HCEC 1CT (cell line): ENCODE measurements around the gene GXYLT2.
A peak's percentile ranks its signal among the peaks of the same experiment; 100 is the strongest.

ENCODE experiments used
- DNase-seq: peaks from one replicate; pipeline ENCODE4 v3.0.0-alpha.2; 2017

GXYLT2 gene, protein sequence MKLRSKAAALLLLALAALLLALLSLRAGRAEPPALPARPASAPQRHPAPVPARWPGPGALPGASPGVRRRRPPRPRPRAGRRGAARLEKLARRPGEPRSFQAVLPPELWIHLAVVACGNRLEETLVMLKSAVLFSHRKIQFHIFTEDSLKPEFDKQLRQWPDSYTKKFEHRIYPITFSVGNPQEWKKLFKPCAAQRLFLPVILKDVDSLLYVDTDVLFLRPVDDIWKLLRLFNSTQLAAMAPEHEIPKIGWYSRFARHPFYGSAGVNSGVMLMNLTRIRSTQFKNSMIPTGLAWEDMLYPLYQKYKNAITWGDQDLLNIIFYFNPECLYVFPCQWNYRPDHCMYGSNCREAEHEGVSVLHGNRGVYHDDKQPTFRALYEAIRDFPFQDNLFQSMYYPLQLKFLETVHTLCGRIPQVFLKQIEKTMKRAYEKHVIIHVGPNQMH

DNA sequence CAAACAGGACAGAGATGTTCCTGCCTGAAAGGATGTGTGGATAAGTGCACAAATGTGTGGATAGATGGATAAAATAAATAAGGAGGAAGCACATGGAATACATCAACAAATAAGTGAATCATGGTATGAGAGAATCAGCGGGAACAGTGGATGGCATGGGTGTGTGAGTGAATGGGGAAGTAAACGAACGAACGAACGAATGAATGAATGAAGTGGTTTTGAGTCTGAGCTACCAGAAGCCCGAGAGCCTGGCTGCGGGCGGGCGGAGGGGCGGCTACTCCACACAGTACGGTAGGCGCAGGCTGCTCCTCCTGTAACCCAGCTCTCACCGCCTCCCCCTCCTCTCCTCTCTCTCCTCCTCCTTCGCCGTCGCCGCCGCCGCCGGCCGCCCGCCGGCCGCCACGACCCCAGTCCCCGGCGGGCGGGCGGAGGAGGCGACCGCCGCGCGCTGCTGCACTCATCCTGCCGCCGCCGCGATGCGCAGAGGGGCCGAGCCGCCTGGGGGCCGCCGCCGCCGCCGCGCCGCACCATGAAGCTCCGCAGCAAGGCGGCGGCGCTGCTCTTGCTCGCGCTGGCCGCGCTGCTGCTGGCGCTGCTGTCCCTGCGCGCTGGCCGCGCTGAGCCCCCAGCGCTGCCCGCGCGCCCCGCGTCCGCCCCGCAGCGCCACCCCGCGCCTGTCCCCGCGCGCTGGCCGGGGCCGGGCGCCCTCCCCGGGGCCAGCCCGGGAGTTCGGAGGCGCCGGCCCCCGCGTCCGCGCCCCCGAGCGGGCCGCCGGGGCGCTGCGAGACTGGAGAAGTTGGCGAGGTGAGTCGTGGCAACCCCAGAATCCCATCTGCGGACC, at the start of gene GXYLT2:
TSS of gene GXYLT2 (plus strand) at position 342 of the 841 bp plus-strand sequence. CDS start at position 530, 188 bp downstream.
- peak; percentile 77 for DNase-seq

DNA sequence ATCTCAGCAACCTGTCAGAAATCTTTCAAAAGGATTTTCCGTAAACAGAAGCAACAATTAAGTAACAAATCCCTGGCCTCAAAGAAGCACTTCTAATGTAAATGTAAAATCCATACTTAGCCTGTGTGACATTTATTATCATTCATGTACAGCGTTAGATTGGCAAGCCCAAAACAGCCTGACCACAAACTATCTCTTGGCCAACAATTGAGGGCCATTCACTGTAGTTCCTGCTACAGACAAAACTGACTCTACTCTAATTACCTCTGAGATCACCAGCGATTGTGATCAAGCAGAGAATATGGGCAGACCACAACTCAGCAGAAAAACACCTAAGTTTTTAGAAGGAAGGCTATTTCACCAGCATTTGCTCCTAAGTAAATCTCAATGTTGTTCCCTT, 48.8 kb upstream of the GXYLT2 start:
- DNase-seq: no peak

DNA sequence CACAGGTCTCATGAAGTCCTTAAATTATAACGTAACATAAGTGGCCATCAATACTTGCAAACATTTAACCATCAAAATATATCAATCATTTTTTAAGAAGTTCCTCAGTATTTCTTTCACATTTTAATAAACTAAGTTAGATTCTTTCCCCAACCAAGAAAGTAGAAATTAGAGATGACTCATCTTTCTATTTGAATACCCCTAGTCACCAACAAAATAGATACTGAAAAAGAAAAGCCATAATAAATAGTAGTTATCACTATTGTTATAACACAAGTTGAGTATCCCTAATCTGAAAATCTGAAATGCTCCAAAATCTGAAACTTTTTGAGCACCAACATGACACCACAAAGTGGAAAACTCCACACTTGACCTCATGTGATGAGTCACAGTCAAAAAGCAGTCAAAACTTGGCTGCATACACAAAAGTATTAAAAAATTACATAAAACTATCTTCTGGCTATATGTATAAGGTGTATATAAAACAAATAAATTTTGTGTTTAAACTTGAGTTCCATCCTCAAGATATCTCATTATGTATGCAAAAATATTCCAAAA, 43.3 kb upstream of the GXYLT2 start:
- peak; percentile 19 for DNase-seq

DNA sequence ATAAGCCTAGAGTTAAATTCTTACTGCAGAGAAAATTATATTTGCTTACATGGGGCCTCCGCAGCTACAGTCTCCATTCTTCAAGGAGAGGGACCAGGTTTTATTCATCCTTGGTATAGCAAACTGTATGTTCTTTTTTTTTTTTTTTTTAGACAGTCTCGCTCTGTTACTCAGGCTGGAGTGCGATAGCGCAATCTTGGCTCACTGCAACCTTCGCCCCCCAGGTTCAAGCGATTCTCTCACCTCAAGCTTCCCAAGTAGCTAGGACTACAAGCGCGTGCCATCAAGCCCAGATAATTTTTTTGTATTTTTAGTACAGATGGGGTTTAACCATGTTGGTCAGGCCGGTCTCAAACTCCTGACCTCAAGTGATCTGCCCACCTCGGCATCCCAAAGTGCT, 41.7 kb upstream of the GXYLT2 start:
- no peak for DNase-seq

DNA sequence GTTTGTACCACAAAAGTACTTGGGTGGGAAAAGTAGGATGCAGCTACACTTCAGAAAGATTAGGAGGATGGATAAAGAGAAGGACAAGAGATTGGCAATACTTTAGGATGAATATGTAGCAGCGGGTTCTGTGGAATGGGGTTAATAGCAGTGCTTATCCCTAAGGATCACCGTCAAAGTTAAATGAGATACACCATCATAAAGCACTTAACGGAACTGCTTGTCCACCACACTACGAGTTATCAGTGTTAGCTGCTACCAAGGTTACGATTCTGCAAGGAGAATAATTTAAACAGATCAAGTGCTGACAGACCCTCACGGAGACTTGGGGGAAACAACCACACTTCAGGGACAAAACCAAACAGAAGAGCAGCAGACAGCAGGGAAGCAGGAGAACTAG, 40.6 kb upstream of the GXYLT2 start:
- DNase-seq: no peak

DNA sequence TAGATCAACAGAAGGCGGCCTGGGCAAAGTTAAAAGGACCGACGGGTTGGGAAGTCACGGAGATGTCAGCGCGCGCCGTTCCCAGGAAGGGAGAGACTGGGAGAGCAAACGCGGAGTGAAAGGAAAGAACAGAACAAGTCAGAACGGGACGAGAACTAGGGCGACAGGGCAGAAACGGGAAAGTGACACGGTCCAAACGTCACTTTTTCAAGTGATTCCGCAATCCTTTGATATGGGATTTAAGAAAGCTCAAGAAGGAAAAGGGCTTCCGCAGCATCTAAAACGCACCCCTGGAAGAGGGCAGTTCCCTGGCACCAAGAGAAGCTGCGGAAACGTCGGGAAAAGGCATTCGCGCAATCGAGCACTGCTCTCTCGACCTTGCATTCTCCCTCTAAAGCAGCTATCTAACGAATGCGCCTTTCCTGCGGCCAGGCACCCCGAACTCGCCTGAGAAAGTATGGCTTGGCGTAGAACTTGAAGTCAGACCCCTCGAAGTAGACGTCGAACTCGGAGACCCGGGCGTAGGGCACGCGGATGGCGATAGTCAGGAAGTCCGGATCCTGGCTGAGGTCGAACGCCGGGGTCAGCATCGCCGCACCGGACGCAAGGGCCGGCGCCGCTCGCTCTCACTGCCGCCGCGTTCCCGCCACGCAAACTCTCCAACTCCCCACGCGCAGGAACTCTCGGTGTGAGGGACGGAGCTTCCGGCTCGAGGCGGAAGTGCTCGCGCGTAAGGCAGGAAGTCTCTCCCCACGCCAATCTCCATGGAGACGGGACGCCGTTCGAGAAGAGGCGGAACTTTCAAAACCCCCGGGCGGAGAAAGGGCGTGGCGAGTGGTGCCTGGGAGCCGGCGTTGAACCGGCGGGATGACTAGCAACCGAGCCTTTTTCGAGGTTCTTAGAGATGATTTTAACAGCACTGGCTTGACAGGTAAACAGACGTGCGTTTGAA, 39.8 kb upstream of the GXYLT2 start, which contains the start of gene SHQ1:
TSS of gene SHQ1 (minus strand) at position 695 of the 952 bp plus-strand sequence. CDS start at position 590, 105 bp downstream.
- DNase-seq: peak; percentile 93

DNA sequence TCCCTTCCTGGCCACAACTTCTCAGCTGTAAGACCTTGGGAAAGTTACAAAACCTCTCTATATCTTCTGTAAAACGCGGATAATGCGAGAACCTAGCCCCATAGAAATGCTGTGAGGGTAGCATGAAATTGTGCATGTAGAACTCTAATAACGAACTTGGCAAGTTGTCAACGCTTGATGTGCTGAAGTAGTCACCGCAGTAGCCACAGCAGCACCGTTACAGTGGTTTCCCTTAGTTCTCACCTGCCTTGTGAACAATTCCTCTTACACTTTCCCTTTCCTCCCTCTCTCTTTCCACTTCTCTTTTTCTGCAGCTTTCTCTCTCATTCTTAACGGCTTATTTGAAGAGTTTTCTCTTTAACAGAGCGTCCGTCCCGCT, 39.2 kb upstream of the GXYLT2 start:
- DNase-seq: peak; percentile 27

DNA sequence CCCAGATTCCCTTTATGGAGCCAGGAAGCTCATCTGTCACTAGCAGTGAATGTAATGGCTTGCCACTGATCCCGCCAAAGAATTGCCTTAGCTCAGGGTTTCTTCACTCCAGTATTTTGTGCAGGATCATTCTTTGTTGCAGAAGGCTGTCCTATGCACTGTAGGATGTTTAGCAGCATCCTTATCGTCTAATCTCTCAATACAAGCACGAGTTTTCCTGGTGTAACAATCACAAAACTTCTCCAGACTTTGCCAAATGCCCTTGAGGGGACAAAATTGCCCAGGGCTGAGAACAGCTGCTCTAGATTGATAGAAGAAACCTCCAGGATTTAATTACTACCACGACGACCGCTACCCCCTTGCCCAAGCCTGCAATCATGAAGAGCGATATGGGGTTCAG, 32.8 kb upstream of the GXYLT2 start:
- no peak for DNase-seq

DNA sequence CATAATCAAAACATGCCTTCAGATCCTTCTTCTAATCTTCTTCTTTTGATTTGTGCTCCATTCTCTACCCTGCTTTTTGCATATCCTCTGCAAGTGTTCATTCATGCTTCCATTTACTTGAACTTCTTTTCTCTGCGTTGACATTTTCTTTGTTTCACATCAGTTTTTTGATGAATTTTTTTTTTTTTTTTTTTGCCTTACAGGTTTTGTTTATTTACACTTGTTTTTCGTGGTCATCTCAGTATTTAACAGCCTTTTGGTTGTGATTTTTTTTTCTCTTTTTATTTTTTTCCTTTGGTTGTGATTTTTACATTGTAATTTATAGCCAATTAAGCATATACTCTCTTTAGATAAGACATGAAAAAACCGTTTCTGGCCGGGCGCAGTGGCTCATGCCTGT, 27.8 kb upstream of the GXYLT2 start:
- DNase-seq: no peak

DNA sequence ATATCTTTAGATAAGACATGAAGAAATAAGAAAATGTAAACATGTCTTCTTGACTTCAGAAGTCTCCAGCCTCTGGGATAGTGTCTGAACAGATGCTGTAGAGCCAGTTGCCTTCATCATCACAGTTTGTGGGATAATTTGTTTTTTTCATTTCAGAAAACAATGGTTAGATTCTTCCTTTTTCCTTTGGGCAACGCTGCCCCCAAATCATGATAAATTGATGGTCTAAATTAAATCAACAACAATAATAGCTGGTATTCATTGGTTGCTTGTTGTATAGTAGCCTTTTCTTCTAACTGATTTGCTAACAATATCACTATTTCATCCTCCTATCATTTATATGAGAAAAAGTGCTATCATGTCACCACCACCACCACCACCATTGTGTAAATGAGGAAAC, 27.0 kb upstream of the GXYLT2 start:
- no peak for DNase-seq

DNA sequence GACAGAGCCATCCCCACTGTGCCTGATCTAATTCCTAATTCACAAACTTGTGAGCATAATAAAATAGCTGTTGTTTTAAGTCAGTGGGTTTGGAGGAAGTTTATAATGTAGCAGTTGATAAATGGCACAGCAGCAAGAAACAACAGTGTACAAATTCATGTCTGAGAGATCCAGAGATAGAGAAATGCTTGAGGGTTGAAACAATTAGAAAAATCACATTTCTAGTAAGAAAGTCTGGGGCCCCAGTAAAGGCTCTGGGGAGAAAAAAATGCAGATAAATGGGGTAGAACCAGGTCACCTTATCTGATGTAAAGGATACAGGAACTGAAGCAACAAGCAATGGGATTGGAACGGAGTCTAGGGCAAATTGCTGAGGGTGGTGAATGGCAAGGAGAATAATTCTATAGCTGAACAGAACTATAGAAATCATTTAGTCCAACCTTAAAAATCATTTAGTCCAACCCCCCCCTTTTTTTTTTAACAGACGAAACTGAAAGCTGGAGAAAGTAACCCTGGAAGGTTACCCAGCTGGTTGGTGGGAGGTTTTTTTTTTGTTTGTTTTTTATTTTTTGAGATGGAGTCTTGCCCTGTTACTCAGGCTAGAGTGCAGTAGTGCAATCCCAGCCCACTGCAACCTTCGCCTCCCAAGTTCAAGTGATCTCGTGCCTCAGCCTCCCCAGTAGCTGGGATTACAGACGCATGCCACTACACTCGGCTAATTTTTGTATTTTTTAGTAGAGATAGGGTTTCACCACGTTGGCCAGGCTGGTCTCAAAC, 25.3 kb upstream of the GXYLT2 start:
- no peak for DNase-seq

DNA sequence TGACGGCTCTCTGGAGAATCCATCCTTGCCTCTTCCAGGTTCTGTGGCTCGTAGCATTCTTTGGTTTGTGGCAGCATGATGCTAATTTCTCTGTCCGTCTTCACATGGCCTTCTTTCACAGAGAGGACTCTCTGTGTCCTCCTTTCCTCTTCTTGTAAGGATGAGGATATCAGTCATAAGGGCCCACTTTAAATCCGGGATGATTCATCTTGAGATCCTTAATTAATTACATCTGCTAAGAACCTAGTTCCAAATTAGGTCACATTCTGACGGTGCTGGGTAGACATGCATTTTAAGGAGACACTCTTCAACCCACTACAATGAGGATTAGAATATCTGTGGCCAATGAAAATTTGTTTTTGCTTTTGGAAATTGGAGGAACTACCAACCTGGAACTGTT, 15.7 kb upstream of the GXYLT2 start:
- peak; percentile 91 for DNase-seq

DNA sequence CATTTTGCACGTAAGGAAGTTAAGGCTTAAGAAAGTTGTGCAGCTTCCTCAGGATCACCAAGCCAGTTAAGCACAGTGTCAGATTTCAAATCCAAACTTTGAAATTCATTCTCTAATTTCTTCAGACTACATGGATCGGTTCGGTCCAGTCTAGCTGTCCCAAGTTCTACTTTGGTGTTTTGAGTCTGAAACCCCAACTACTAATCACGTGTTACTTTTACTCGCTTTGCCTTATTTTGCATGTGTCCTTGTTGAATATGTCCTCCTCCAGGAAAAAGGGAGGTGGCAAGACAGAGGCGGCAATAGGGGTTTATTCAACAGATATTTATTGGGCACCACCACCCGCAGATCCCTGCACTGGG, 522 bp upstream of the GXYLT2 start:
- peak; percentile 12 for DNase-seq

DNA sequence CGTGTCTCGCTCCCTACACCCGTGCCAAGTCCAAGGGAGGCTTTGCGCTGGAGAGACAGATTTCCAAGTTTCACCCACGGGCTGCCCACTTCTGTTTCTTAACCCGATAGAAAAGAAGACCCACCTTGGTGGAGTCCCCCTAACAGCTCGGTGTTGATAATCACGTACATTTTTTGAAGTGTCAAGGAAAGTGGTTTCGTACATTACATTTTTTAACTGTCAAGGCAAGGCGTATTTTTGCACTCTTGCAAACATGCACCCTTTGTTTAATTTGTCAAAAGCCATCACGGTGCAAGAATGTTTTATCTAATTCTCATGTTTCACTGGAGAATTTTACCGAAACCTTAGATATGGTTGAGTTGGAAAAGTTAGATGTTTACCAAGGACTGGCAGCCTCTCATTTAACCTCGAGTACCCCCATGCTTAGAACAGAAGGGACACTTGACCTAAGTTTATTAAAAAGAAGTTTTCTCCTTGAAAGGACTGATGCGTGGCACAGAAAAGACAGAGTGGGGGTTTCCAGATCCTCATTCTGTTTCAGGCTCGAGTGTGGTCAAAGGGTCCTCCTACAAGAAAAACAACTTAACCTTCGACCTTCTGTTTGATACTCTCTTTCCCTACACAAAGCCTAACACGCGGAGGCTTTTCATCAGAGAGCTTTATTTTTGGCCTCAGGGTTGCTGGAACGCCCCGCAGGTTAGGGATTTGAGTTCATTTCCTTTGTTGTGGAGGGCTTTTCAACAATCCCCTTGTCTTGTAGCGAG, 882 bp downstream of the GXYLT2 start:
- no peak for DNase-seq

DNA sequence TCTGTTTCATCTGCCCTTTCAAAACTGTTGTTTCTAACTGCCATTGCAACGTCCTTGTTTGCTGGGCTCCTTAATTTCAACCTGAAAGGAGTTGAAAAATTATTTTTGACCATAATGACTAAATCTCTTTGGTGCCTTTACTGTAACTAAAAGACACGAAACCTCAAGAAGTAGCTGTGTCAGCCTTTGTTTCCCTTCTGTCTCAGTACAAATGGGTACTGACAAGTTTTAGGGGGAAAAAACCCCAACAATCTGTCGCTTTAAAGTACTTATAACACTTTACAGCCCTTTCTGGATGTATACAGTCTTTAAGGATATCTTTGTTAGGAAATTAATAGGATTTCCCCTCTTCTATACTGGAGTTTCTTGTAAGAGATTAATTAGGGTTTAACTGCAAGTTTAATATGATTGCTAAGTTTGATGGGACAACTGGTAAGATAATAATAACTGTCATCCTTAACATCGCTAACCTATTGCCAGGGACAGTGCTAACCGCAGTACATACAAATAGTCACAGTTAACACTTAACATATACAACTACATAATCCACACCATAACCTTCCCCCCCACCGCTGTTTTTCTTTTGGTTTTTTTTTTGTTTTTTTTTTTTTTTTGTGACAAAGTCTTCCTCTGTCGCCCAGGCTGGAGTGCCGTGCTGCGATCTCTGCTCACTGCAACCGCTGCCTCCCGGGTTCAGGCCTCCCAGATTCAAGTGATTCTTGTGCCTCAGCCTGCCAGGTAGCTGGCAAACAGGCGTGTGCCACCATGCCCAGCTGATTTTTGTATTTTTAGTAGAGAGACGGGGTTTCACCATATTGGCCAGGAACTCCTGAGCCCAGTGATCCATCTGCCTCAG, 1.7 kb downstream of the GXYLT2 start:
- DNase-seq: no peak

DNA sequence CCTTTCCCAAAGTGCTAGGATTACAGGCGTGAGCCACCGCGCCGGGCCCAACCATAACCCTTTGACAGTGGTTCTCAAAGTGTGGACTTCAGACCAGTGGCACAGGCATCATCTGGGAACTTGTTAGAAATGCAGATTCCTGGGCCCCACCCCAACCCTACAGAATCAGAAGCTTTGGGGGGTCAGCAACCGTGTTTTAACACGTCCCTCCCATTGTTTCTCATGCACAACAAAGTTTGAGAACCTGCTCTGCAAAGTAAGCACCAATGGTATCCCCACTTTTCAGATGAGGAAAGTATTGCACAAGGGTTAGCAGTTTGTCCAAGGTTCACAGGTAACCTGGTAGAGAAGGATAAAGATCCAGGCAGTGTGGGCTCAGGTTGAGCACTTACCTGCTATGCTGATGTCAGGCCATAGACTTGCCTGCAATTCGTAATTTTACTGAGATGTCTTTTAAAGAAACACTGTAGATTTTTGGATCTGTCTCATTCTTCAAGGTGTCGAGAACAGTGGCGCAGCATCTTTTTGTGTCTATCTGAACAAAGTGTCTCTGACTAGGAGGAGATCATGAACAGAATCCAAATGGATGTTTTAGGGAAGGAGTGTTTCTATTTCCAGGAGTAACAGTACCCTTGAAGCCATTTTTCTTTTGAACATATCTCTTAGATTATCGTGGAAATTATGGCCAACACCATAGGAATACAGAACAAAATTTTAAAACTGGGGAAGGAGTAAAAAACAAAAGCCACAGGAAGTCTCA, 2.5 kb downstream of the GXYLT2 start:
- no peak for DNase-seq

DNA sequence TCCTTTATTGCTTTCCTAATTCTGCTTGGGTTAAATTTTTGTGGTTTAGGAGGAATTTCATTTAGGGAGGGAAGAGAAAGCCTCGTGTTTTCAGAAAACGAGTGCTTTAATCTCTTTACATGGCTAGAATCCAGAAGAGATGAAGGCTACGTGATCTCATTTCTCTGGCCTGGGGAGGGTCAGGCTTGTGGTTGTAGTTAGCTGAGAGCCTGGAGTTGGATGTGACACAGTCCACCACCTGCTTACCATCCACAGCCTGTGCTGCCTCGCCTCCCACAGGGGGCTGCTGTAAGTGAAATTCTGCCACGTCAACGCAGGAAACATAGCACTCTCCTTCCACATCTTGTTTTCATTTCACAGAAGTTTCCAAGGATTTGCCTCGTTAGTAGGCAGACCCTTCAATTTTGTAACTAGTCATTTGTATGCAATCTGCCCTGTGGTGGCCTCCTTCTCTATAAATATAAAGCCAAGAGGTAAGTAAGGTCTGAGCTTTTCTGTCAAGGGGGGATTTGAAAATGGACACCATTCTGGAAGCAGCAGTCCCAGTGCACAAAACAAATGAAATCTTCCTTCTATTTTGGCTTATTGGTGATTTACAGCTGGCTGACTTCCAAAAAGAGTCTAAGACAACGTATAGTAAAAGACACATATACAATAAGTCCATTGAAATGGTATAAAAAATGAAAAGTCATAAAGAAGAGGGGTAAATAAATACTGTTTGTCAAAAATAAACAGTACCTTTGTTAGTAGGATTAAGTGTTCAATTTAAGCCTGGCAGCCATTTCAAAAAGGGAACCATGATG, 3.4 kb downstream of the GXYLT2 start:
- DNase-seq: peak; percentile 98

DNA sequence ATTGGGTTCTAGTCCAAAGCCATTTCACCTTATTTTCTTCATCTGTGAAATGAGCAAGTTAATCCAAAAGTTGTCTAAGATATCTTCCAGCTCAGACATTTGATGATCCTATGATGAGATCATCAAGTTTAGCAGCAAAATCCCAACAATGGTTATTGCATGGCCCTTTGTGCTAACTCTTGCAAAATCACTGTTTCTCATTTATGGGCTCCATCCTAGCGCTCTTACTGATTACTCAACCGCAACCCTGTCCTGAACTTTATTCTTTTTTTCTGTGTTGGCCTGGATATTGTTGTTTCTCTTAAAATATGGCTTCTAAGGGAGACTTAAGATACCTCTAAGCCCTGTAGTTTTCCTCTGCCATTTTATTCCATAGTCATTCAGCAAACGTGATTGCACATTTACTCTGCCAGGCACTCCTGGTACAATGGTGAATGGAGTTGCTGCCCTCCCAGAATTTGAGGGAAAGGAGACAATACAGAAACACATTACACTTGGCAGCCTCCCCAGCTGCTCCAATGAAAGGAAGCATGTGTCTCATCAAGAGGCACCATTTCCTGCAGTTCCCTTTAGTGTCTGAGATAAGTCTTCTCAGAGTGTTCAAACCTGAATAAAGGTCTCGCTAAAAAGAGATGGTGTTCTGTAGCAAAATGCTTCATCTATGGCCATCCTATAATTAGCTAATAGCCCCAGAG, 4.4 kb downstream of the GXYLT2 start:
- peak; percentile 95 for DNase-seq
